WTC11 (cell line): ENCODE results near the gene SDHAF3. TPM values are rescaled to one million over a fixed set of nuclear protein-coding genes. Genes with fewer than 3 reads are reported as not detected.

ENCODE experiments used
- ATAC-seq: fragments of 200-7000 bp; cut with Tn5 transposase; 2 replicates; pipeline ENCODE4 v1.10.0; 2021; ENCODE audit warnings: mild to moderate bottlenecking, moderate library complexity
- CTCF ChIA-PET: fragments of 300-600 bp; sonication (Branson Sonifier 250); formaldehyde crosslinking; loops from one replicate; lab custom pipeline; 2021; ENCODE audit warnings: antibody characterized with exemption; lab: Charles Lee
- POLR2A ChIA-PET: fragments of 350-600 bp; sonication (Branson Sonifier 250); formaldehyde crosslinking; loops from one replicate; lab custom pipeline; 2021; ENCODE audit warnings: antibody characterized with exemption; lab: Charles Lee
- DNase-seq: peaks from one replicate; pipeline ENCODE4 v3.0.0; 2021; ENCODE audit warnings: low spot score
- H3K27ac Mint-ChIP-seq: 2 replicates; pipeline ENCODE4 v1.8.0; 2021; ENCODE audit warnings: mixed read lengths
- H3K27me3 Mint-ChIP-seq: 2 replicates; pipeline ENCODE4 v1.8.0; 2021; ENCODE audit warnings: low read depth, mild to moderate bottlenecking, moderate library complexity, mixed read lengths
- H3K36me3 Mint-ChIP-seq: 2 replicates; pipeline ENCODE4 v1.8.0; 2021; ENCODE audit warnings: mixed read lengths
- H3K4me1 Mint-ChIP-seq: 2 replicates; pipeline ENCODE4 v1.8.0; 2022; ENCODE audit warnings: mixed read lengths
- H3K4me3 Mint-ChIP-seq: 2 replicates; pipeline ENCODE4 v1.8.0; 2021; ENCODE audit warnings: mild to moderate bottlenecking, moderate library complexity, mixed read lengths
- H3K9me3 Mint-ChIP-seq: 2 replicates; pipeline ENCODE4 v1.8.0; 2021; ENCODE audit warnings: mixed read lengths
- E2F4 ChIP-seq: sonication (generic); formaldehyde crosslinking; IDR thresholded peaks from 2 replicates; pipeline ENCODE4 v1.8.1; 2022; ENCODE audit warnings: low read depth, mild to moderate bottlenecking, moderate library complexity, missing genetic modification reagents, borderline replicate concordance
- ELF4 ChIP-seq: sonication (generic); formaldehyde crosslinking; IDR thresholded peaks from 2 replicates; pipeline ENCODE4 v1.8.1; 2022; ENCODE audit warnings: low read depth, mild to moderate bottlenecking, moderate library complexity, missing genetic modification reagents
- GABPB1 ChIP-seq: sonication (generic); formaldehyde crosslinking; IDR thresholded peaks from 2 replicates; pipeline ENCODE4 v1.8.1; 2023; ENCODE audit warnings: mild to moderate bottlenecking, missing genetic modification reagents
- PREB ChIP-seq: sonication (generic); formaldehyde crosslinking; IDR thresholded peaks from 2 replicates; pipeline ENCODE4 v1.8.1; 2022; ENCODE audit warnings: mild to moderate bottlenecking, missing genetic modification reagents, moderate library complexity, borderline replicate concordance
- RORB ChIP-seq: fragments of 250-450 bp; sonication (Bioruptor Pico); IDR thresholded peaks from 2 replicates; pipeline ENCODE4 v1.9.0; 2021; ENCODE audit warnings: mild to moderate bottlenecking
- SMAD3 ChIP-seq: sonication (generic); formaldehyde crosslinking; IDR thresholded peaks from 2 replicates; pipeline ENCODE4 v1.8.0; 2022; ENCODE audit warnings: missing genetic modification reagents, mild to moderate bottlenecking, borderline replicate concordance
- TEAD1 ChIP-seq: sonication (generic); formaldehyde crosslinking; IDR thresholded peaks from 2 replicates; pipeline ENCODE4 v1.8.0; 2022; ENCODE audit warnings: mild to moderate bottlenecking, missing genetic modification reagents
- ZNF317 ChIP-seq: sonication (generic); formaldehyde crosslinking; IDR thresholded peaks from 2 replicates; pipeline ENCODE4 v1.8.1; 2023; ENCODE audit warnings: low read depth, mild to moderate bottlenecking, moderate library complexity, missing genetic modification reagents, borderline replicate concordance
- ZNF396 ChIP-seq: fragments of 250-450 bp; sonication (Bioruptor Pico); IDR thresholded peaks from 2 replicates; pipeline ENCODE4 v1.8.0; 2021; ENCODE audit warnings: mild to moderate bottlenecking, moderate library complexity, borderline replicate concordance
- ZNF423 ChIP-seq: fragments of 250-450 bp; sonication (Bioruptor Pico); IDR thresholded peaks from 2 replicates; pipeline ENCODE4 v2.1.2; 2022; ENCODE audit warnings: mild to moderate bottlenecking, moderate library complexity
- ZNF425 ChIP-seq: fragments of 250-450 bp; sonication (Bioruptor Pico); conservative IDR thresholded peaks from 2 replicates; pipeline ENCODE4 v1.9.0; 2021; ENCODE audit warnings: mild to moderate bottlenecking
- ZSCAN18 ChIP-seq: fragments of 250-450 bp; sonication (Bioruptor Pico); IDR thresholded peaks from 2 replicates; pipeline ENCODE4 v2.1.2; 2022; ENCODE audit warnings: mild to moderate bottlenecking, moderate library complexity
- total RNA-seq: library from RNA; stranded (reverse); gene quantifications from 3 replicates; pipeline ENCODE4 v1.2.3, GENCODE V29; 2021
- TF ChIP-seq, protein P1 (sequence below): sonication (generic); formaldehyde crosslinking; conservative IDR thresholded peaks from 2 replicates; pipeline ENCODE4 v1.8.1; 2022; ENCODE audit warnings: mild to moderate bottlenecking, missing genetic modification reagents
- TF ChIP-seq, protein P2 (sequence below): sonication (generic); formaldehyde crosslinking; IDR thresholded peaks from 2 replicates; pipeline ENCODE4 v1.8.1; 2023; ENCODE audit warnings: mild to moderate bottlenecking, missing genetic modification reagents, moderate library complexity
- TF ChIP-seq, protein P3 (sequence below): sonication (generic); formaldehyde crosslinking; IDR thresholded peaks from 2 replicates; pipeline ENCODE4 v1.8.0; 2022; ENCODE audit warnings: missing genetic modification reagents
- TF ChIP-seq, protein P4 (sequence below): fragments of 250-450 bp; sonication (Bioruptor Pico); IDR thresholded peaks from 2 replicates; pipeline ENCODE4 v1.8.0; 2021; ENCODE audit warnings: mild to moderate bottlenecking

Gene SDHAF3
- total RNA-seq, 1 experiment from 2014 or later = 32.0 TPM

DNA sequence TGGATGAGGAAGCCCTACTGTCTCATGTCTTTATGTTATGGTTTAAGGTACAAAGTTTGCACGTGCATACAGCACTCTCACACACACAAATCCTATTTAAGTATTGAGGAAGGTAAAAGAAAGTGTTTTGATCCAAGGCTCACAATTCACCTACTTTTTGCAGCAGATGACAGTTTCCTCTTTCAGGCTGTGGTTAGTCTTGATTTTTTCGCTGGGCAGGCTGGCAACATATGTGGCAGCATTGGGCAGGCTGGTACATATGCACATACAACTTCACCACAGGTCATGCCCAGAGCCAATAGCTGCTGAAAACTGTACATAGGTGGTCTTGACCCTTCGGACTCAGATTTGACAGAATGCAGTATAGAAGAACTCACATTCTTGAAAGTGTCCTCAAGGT, 29.1 kb upstream of the SDHAF3 start:
- Mint-ChIP-seq H3K9me3 (peaks cover 4% of the 10 kb centered on the region), H3K36me3 (peaks cover 2% of the 10 kb centered on the region; the same call in 1 of the 2 replicates), H3K27me3 (no peaks in the 10 kb centered on the region; the same call in 1 of the 2 replicates), H3K27ac (no peak overlapping the region), H3K4me3 (no peak overlapping the region), H3K4me1 (no peaks in the 10 kb centered on the region)
- ChIA-PET POLR2A (no interaction called here), CTCF (no interaction called here)
- DNase-seq = no peak
- TF ChIP-seq SMAD3 (no peak), ZNF396 (CRISPR knock-in tag) (no peak), E2F4 (CRISPR knock-in tag) (no peak), ZNF423 (CRISPR knock-in tag) (no peak), ZSCAN18 (CRISPR knock-in tag) (no peak)
- TF ChIP-seq, protein P1, sequence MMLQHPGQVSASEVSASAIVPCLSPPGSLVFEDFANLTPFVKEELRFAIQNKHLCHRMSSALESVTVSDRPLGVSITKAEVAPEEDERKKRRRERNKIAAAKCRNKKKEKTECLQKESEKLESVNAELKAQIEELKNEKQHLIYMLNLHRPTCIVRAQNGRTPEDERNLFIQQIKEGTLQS = no peak
- TF ChIP-seq, protein P2, sequence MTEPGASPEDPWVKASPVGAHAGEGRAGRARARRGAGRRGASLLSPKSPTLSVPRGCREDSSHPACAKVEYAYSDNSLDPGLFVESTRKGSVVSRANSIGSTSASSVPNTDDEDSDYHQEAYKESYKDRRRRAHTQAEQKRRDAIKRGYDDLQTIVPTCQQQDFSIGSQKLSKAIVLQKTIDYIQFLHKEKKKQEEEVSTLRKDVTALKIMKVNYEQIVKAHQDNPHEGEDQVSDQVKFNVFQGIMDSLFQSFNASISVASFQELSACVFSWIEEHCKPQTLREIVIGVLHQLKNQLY = no peak
- ATAC-seq = no peak

GRCh38 chr7:97089771-97090170, 27.7 kb upstream of the SDHAF3 start:
- no peak for ATAC-seq
- Mint-ChIP-seq H3K27me3 (no peaks in the 10 kb centered on the region; the same call in 1 of the 2 replicates), H3K27ac (no peak overlapping the region)

More at GRCh38 chr7:97089771-97090170, 27.7 kb upstream of the SDHAF3 start:
- ChIA-PET POLR2A (no interaction called here), CTCF (no interaction called here)
- Mint-ChIP-seq H3K4me3 (no peak overlapping the region), H3K36me3 (no peaks in the 10 kb centered on the region), H3K4me1 (no peaks in the 10 kb centered on the region), H3K9me3 (no peaks in the 10 kb centered on the region)
- no peak for DNase-seq
- TF ChIP-seq RORB (CRISPR knock-in tag) = no peak
- no peak for TF ChIP-seq ZNF317
- TF ChIP-seq, protein P3, sequence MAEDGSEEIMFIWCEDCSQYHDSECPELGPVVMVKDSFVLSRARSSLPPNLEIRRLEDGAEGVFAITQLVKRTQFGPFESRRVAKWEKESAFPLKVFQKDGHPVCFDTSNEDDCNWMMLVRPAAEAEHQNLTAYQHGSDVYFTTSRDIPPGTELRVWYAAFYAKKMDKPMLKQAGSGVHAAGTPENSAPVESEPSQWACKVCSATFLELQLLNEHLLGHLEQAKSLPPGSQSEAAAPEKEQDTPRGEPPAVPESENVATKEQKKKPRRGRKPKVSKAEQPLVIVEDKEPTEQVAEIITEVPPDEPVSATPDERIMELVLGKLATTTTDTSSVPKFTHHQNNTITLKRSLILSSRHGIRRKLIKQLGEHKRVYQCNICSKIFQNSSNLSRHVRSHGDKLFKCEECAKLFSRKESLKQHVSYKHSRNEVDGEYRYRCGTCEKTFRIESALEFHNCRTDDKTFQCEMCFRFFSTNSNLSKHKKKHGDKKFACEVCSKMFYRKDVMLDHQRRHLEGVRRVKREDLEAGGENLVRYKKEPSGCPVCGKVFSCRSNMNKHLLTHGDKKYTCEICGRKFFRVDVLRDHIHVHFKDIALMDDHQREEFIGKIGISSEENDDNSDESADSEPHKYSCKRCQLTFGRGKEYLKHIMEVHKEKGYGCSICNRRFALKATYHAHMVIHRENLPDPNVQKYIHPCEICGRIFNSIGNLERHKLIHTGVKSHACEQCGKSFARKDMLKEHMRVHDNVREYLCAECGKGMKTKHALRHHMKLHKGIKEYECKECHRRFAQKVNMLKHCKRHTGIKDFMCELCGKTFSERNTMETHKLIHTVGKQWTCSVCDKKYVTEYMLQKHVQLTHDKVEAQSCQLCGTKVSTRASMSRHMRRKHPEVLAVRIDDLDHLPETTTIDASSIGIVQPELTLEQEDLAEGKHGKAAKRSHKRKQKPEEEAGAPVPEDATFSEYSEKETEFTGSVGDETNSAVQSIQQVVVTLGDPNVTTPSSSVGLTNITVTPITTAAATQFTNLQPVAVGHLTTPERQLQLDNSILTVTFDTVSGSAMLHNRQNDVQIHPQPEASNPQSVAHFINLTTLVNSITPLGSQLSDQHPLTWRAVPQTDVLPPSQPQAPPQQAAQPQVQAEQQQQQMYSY = no peak
- TF ChIP-seq GABPB1 (CRISPR knock-in tag) = no peak
- no peak for TF ChIP-seq TEAD1
- no peak for TF ChIP-seq ZNF425 (CRISPR knock-in tag)
- TF ChIP-seq ELF4 (CRISPR knock-in tag) = no peak
- TF ChIP-seq, protein P4, sequence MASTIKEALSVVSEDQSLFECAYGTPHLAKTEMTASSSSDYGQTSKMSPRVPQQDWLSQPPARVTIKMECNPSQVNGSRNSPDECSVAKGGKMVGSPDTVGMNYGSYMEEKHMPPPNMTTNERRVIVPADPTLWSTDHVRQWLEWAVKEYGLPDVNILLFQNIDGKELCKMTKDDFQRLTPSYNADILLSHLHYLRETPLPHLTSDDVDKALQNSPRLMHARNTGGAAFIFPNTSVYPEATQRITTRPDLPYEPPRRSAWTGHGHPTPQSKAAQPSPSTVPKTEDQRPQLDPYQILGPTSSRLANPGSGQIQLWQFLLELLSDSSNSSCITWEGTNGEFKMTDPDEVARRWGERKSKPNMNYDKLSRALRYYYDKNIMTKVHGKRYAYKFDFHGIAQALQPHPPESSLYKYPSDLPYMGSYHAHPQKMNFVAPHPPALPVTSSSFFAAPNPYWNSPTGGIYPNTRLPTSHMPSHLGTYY (CRISPR knock-in tag) = no peak
- TF ChIP-seq PREB (CRISPR knock-in tag) = no peak
